ENCODE data around the gene SCN4A. TPM values are rescaled to one million over a fixed set of nuclear protein-coding genes. Genes with fewer than 3 reads are reported as not detected.
"Not testable (repeated sequence)": the region's sequence is repeated elsewhere in the genome, so short reads cannot be mapped to it uniquely, and the experiment has no call there.

SCN4A gene
- total and polyA plus RNA-seq, 4 experiments from 2014 or later: 0.17 to 0.30 TPM; not detected in 2

GRCh38 chr17:63904796-63905195 lies 67.9 kb downstream of the SCN4A start:
- intact Hi-C loops (cut with micrococcal nuclease); H3K4me3 ChIP-seq (ENCODE audit: low read length in 2 of 2); H3K9me3 ChIP-seq (ENCODE audit: control insufficient read depth in 1 of 2, low read length in 2 of 2); H3K9me3 Mint-ChIP-seq; H3K27ac Mint-ChIP-seq; H3K4me1 Mint-ChIP-seq; H3K36me3 ChIP-seq (ENCODE audit: insufficient read depth, low read length); H3K4me3 Mint-ChIP-seq; H3K27ac ChIP-seq (ENCODE audit: low read depth, low read length); H3K27me3 Mint-ChIP-seq; H3K4me1 ChIP-seq (ENCODE audit: insufficient read depth, low read length); DNase-seq; H3K27me3 ChIP-seq (ENCODE audit: insufficient read depth, low read length); H3K36me3 Mint-ChIP-seq: not testable (repeated sequence)
- POLR2A ChIA-PET (ENCODE audit: partially characterized antibody): interaction anchor here (2.3 kb wide), 1 partner anchor 241 kb away, joined by 7 read pairs; no protein-coding TSS in a partner anchor
- CTCF ChIA-PET (ENCODE audit: partially characterized antibody): interaction anchor here (0.7 to 4.4 kb wide), 18 partner anchors 14 to 1169 kb away, joined by 3 to 40 read pairs (median 4); partner anchors contain the start of gene GH1

GRCh38 chr17:63903787-63904201 lies 68.9 kb downstream of the SCN4A start:
- H3K27ac ChIP-seq (ENCODE audit: low read depth, low read length); H3K9me3 ChIP-seq (ENCODE audit: control insufficient read depth in 1 of 2, low read length in 2 of 2); H3K36me3 Mint-ChIP-seq; H3K9me3 Mint-ChIP-seq; H3K36me3 ChIP-seq (ENCODE audit: insufficient read depth, low read length); H3K4me1 ChIP-seq (ENCODE audit: insufficient read depth, low read length); H3K27me3 Mint-ChIP-seq; intact Hi-C loops (cut with micrococcal nuclease); H3K4me3 ChIP-seq (ENCODE audit: low read length in 2 of 2); H3K27me3 ChIP-seq (ENCODE audit: insufficient read depth, low read length); H3K4me3 Mint-ChIP-seq: not testable (repeated sequence)
- POLR2A ChIA-PET (ENCODE audit: partially characterized antibody): interaction anchor here (2.3 kb wide), 1 partner anchor 242 kb away, joined by 7 read pairs; no protein-coding TSS in a partner anchor
- Mint-ChIP-seq H3K27ac (peak overlapping the region in 4 of 7 donors; percentile 47 to 80 (median 70)), H3K4me1 (peaks cover 3 to 12% (median 4%) of the 10 kb centered on the region in 4 donors)
- CTCF ChIA-PET (ENCODE audit: partially characterized antibody): interaction anchor here (0.9 to 4.4 kb wide), 12 partner anchors 8 to 378 kb away, joined by 3 to 40 read pairs (median 4); no protein-coding TSS in a partner anchor
- peak; percentile 30 to 62 (median 51) for DNase-seq

GRCh38 chr17:63901971-63902370 lies 70.7 kb downstream of the SCN4A start:
- H3K27me3 ChIP-seq (ENCODE audit: insufficient read depth, low read length); H3K27ac Mint-ChIP-seq; H3K36me3 ChIP-seq (ENCODE audit: insufficient read depth, low read length); H3K4me3 ChIP-seq (ENCODE audit: low read length in 2 of 2); H3K9me3 Mint-ChIP-seq; H3K36me3 Mint-ChIP-seq; H3K4me3 Mint-ChIP-seq; POLR2A ChIA-PET (ENCODE audit: partially characterized antibody); H3K27ac ChIP-seq (ENCODE audit: low read depth, low read length); H3K27me3 Mint-ChIP-seq; H3K9me3 ChIP-seq (ENCODE audit: control insufficient read depth in 1 of 2, low read length in 2 of 2); intact Hi-C loops (cut with micrococcal nuclease); DNase-seq; H3K4me1 ChIP-seq (ENCODE audit: insufficient read depth, low read length): not testable (repeated sequence)
- CTCF ChIA-PET (ENCODE audit: partially characterized antibody): interaction anchor here (0.9 to 4.4 kb wide), 14 partner anchors 10 to 510 kb away, joined by 3 to 40 read pairs (median 6); partner anchors contain the start of gene GH1
- peaks cover 3 to 12% (median 4%) of the 10 kb centered on the region in 4 donors for H3K4me1 Mint-ChIP-seq

GRCh38 chr17:63898899-63899798 lies 73.6 kb downstream of the SCN4A start:
- H3K36me3 Mint-ChIP-seq; H3K4me3 Mint-ChIP-seq; H3K4me1 ChIP-seq (ENCODE audit: insufficient read depth, low read length); H3K9me3 ChIP-seq (ENCODE audit: control insufficient read depth in 1 of 2, low read length in 2 of 2); H3K27ac ChIP-seq (ENCODE audit: low read depth, low read length); POLR2A ChIA-PET (ENCODE audit: partially characterized antibody); H3K4me3 ChIP-seq (ENCODE audit: low read length in 2 of 2); intact Hi-C loops (cut with micrococcal nuclease); H3K27me3 Mint-ChIP-seq; H3K9me3 Mint-ChIP-seq; H3K27me3 ChIP-seq (ENCODE audit: insufficient read depth, low read length); H3K36me3 ChIP-seq (ENCODE audit: insufficient read depth, low read length): not testable (repeated sequence)
- H3K4me1 Mint-ChIP-seq: peaks cover 3 to 12% (median 4%) of the 10 kb centered on the region in 4 donors
- DNase-seq: peak; percentile 27 to 83 (median 32)
- peak overlapping the region in 1 of 7 donors; percentile 46 for H3K27ac Mint-ChIP-seq
- CTCF ChIA-PET (ENCODE audit: partially characterized antibody): interaction anchor here (1.1 kb wide), 1 partner anchor 17 kb away, joined by 4 read pairs; no protein-coding TSS in a partner anchor

GRCh38 chr17:63896524-63897354 lies 76.0 kb downstream of the SCN4A start, which contains the start of gene CSH1:
TSS of gene CSH1 (minus strand) at chr17:63896574. CDS start at chr17:63896511, 63 bp downstream.
- H3K4me1 ChIP-seq (ENCODE audit: insufficient read depth, low read length); H3K4me3 Mint-ChIP-seq; H3K27me3 Mint-ChIP-seq; H3K4me3 ChIP-seq (ENCODE audit: low read length in 2 of 2); H3K9me3 ChIP-seq (ENCODE audit: control insufficient read depth in 1 of 2, low read length in 2 of 2); intact Hi-C loops (cut with micrococcal nuclease); H3K27ac Mint-ChIP-seq; H3K4me1 Mint-ChIP-seq; H3K27me3 ChIP-seq (ENCODE audit: insufficient read depth, low read length); POLR2A ChIA-PET (ENCODE audit: partially characterized antibody); H3K36me3 ChIP-seq (ENCODE audit: insufficient read depth, low read length); H3K27ac ChIP-seq (ENCODE audit: low read depth, low read length); CTCF ChIA-PET (ENCODE audit: partially characterized antibody); H3K36me3 Mint-ChIP-seq; DNase-seq; H3K9me3 Mint-ChIP-seq: not testable (repeated sequence)

- H3K4me3 Mint-ChIP-seq; H3K27me3 ChIP-seq (ENCODE audit: insufficient read depth, low read length); H3K36me3 Mint-ChIP-seq; POLR2A ChIA-PET (ENCODE audit: partially characterized antibody); H3K4me1 ChIP-seq (ENCODE audit: insufficient read depth, low read length); H3K9me3 Mint-ChIP-seq; H3K4me1 Mint-ChIP-seq; H3K27ac Mint-ChIP-seq; H3K36me3 ChIP-seq (ENCODE audit: insufficient read depth, low read length); H3K27me3 Mint-ChIP-seq; CTCF ChIA-PET (ENCODE audit: partially characterized antibody); DNase-seq; intact Hi-C loops (cut with micrococcal nuclease); H3K4me3 ChIP-seq (ENCODE audit: low read length in 2 of 2); H3K27ac ChIP-seq (ENCODE audit: low read depth, low read length); H3K9me3 ChIP-seq (ENCODE audit: control insufficient read depth in 1 of 2, low read length in 2 of 2): not testable (repeated sequence)
These were observed 77.9 kb downstream of the SCN4A start for GRCh38 chr17:63894821-63895220.

- H3K27me3 ChIP-seq (ENCODE audit: insufficient read depth, low read length); H3K4me3 Mint-ChIP-seq; H3K4me1 ChIP-seq (ENCODE audit: insufficient read depth, low read length); DNase-seq; POLR2A ChIA-PET (ENCODE audit: partially characterized antibody); H3K36me3 ChIP-seq (ENCODE audit: insufficient read depth, low read length); H3K4me3 ChIP-seq (ENCODE audit: low read length in 2 of 2); H3K27ac ChIP-seq (ENCODE audit: low read depth, low read length); H3K36me3 Mint-ChIP-seq; H3K4me1 Mint-ChIP-seq; intact Hi-C loops (cut with micrococcal nuclease); H3K9me3 Mint-ChIP-seq; H3K9me3 ChIP-seq (ENCODE audit: control insufficient read depth in 1 of 2, low read length in 2 of 2); H3K27ac Mint-ChIP-seq; H3K27me3 Mint-ChIP-seq: not testable (repeated sequence)
- CTCF ChIA-PET (ENCODE audit: partially characterized antibody): interaction anchor here (1.0 kb wide), 1 partner anchor 27 kb away, joined by 3 read pairs; no protein-coding TSS in a partner anchor
These were observed 78.7 kb downstream of the SCN4A start for GRCh38 chr17:63894021-63894420.

Measured in CD4-positive, alpha-beta memory T cell (primary cell).